Astrocyte (in vitro differentiated cells and primary cell): Measurements from ENCODE around the gene SLC15A1.

Source experiments
- EZH2 ChIP-seq: IDR thresholded peaks from 2 replicates; pipeline ENCODE4 v1.6.1; 2012; ENCODE audit warnings: mild to moderate bottlenecking, low read length, inconsistent platforms; ENCODE audit not compliant: insufficient read depth
- TF ChIP-seq, protein P1 (sequence below): IDR thresholded peaks from 2 replicates; pipeline ENCODE4 v1.5.1; 2011; ENCODE audit warnings: low read depth, mild to moderate bottlenecking, inconsistent platforms, low read length, moderate library complexity; ENCODE audit not compliant: insufficient read depth

DNA sequence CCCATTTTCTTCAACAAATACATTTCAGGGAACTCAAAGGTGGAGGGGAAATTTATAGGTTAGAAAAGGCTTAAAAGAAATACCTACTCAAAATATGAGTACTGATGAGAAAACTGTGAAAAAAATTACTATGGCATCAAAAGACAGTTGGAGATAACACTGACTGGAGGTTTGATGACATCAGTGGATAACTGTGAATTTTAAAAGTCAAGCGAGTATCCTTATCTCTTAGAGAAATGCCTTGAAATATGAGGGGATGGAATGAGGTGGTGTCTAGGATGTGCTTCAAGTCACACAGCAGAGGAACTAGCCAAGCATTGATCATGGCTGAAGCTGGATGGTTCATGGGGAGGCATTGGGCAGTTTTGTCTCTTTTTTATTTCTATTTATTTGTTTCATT, 27.2 kb upstream of the SLC15A1 start:
- TF ChIP-seq, protein P1, sequence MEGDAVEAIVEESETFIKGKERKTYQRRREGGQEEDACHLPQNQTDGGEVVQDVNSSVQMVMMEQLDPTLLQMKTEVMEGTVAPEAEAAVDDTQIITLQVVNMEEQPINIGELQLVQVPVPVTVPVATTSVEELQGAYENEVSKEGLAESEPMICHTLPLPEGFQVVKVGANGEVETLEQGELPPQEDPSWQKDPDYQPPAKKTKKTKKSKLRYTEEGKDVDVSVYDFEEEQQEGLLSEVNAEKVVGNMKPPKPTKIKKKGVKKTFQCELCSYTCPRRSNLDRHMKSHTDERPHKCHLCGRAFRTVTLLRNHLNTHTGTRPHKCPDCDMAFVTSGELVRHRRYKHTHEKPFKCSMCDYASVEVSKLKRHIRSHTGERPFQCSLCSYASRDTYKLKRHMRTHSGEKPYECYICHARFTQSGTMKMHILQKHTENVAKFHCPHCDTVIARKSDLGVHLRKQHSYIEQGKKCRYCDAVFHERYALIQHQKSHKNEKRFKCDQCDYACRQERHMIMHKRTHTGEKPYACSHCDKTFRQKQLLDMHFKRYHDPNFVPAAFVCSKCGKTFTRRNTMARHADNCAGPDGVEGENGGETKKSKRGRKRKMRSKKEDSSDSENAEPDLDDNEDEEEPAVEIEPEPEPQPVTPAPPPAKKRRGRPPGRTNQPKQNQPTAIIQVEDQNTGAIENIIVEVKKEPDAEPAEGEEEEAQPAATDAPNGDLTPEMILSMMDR: no peak
- no peak for TF ChIP-seq EZH2
